ENCODE data around the gene LY6G5B.
"Not testable (repeated sequence)": the region's sequence is repeated elsewhere in the genome, so short reads cannot be mapped to it uniquely, and the experiment has no call there.

The LY6G5B gene

DNA sequence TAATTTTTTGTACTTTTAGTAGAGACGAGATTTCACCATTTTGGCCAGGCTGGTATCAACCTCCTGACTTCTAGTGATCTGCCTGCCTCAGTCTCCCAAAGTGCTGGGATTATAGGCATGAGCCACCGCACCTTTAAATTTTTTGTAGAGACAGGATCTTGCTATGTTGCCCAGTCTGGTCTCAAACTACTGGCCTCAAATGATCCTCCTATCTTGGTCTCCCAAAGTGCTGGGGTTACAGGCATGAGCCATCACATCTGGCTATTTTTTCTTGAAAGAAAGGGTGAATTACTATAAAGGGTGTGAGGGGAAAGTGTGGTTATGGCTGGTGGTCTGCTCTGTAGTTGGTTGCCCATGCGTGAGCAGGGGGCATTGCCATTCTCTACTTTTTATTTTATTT, 38.4 kb downstream of the LY6G5B start:
- Mint-ChIP-seq H3K27me3 (ENCODE audit: low read depth) (peaks cover 8% of the 10 kb centered on the region), H3K27ac (no peak overlapping the region), H3K4me3 (no peak overlapping the region), H3K9me3 (no peaks in the 10 kb centered on the region), H3K36me3 (ENCODE audit: low read depth) (no peaks in the 10 kb centered on the region), H3K4me1 (peaks cover 18% of the 10 kb centered on the region)
- TF ChIP-seq CTCF (IDR thresholded peaks at IDR 0.05; ENCODE audit: unreplicated experiment in 3 of 3): no peak

DNA sequence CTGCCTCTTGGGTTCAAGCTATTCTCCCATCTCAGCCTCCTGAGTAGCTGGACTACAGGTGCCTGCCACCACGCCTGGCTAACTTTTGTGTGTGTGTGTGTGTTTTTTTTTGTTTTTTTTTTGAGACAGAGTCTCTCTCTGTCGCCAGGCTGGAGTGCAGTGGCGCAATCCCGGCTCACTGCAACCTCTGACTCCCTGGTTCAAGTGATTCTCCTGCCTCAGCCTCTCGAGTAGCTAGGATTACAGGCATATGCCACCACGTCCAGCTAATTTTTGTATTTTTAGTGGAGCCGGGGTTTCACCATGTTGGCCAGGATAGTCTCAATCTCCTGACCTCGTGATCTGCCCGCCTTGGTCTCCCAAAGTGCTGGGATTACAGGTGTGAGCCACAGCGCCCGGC, 39.4 kb downstream of the LY6G5B start:
- H3K27me3 Mint-ChIP-seq (ENCODE audit: low read depth); H3K4me3 Mint-ChIP-seq; H3K9me3 Mint-ChIP-seq; H3K36me3 Mint-ChIP-seq (ENCODE audit: low read depth); H3K27ac Mint-ChIP-seq: not testable (repeated sequence)
- H3K4me1 Mint-ChIP-seq: peaks cover 22% of the 10 kb centered on the region

DNA sequence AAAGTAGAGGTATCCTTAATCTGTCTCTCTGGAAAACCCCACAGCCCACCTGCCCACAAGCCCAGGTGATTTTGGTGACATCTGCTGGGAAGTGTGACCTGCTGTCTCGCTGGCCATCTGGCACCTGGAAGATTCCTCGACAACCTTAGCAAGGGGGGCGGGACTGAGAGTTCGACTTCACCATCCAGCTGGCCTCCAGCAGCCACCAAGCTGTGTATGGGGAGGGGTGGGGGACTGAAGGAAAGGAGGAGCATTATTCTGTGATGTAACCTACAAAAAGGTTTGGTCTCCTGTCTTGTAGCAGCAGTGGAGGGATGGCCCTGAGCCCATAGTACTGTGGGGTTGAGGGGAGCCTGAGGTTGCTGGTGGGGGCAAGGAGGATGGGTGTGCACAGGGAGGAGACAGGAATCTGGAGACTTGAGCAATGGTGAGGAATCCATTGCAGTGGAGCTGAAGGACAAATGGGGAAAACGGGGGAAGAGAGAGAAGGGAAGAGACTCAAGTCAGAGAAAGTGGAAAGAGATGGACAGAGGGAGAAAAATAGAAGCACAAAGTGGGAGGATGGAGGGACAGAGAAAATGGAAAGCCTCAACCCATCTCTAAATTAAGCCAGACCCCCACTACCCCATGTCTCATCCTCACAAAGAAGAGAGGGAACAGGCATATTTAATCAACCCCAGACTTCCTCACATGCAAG, 40.9 kb downstream of the LY6G5B start:
- no peaks in the 10 kb centered on the region for H3K36me3 Mint-ChIP-seq (ENCODE audit: low read depth)

DNA sequence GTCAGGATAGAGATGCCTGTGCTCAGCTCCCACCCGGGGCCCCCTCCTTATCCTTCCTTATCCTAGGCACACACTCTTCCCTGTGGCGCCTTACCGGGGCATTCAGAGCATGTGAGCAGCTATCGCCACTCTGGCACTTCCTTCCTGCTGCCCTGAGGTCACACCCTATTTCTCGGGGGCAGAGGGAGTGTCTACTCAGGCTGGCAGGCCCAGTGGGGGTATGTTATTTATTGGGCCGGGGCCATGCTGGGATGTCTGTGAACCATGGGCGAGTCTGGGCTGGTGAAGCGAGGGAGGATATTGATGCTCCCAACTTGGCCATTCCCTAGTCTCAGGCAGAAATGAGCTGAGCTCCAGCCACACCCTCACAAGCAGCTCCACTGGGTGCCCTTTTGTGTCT, 41.5 kb downstream of the LY6G5B start:
- H3K36me3 Mint-ChIP-seq (ENCODE audit: low read depth): no peaks in the 10 kb centered on the region
- no peak for TF ChIP-seq CTCF (IDR thresholded peaks at IDR 0.05; ENCODE audit: unreplicated experiment in 3 of 3)
- H3K27me3 Mint-ChIP-seq (ENCODE audit: low read depth): peaks cover 8% of the 10 kb centered on the region
- no peak overlapping the region for H3K4me3 Mint-ChIP-seq
- H3K9me3 Mint-ChIP-seq: no peaks in the 10 kb centered on the region
- peaks cover 36% of the 10 kb centered on the region for H3K4me1 Mint-ChIP-seq
- H3K27ac Mint-ChIP-seq: peak overlapping the region in 1 of 3 experiments; percentile 83

More for the DNA sequence above, 40.9 kb downstream of the LY6G5B start:
- no peaks in the 10 kb centered on the region for H3K9me3 Mint-ChIP-seq
- H3K4me3 Mint-ChIP-seq: no peak overlapping the region
- peaks cover 8% of the 10 kb centered on the region for H3K27me3 Mint-ChIP-seq (ENCODE audit: low read depth)
- no peak overlapping the region for H3K27ac Mint-ChIP-seq
- TF ChIP-seq CTCF (IDR thresholded peaks at IDR 0.05; ENCODE audit: unreplicated experiment in 3 of 3): no peak
- H3K4me1 Mint-ChIP-seq: peaks cover 34% of the 10 kb centered on the region

DNA sequence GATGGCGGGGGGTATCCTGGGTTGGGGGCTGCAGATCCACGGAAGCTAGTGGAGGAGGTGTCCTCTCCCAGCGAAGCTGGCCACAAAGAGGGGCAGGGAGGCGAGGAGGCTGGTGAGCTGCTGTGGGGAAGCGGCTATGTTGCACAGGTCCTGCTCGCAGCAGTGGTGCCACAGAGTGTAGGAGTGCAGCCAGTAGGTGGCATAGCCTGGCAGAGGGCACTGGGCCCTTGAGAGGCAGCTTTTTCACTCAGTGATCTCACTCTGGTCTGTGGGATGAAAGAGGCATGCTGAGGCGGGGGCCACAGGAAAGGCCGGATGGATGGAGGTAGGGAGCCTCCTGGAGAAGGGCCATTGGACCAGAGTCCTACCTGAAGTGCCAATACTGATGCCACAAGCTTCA, 42.5 kb downstream of the LY6G5B start:
- Mint-ChIP-seq H3K27ac (peak overlapping the region; percentile 83 to 93 (median 86)), H3K4me1 (peaks cover 36% of the 10 kb centered on the region), H3K9me3 (no peaks in the 10 kb centered on the region), H3K4me3 (peak overlapping the region in 2 of 3 experiments; percentile 7 to 12), H3K27me3 (ENCODE audit: low read depth) (peaks cover 5% of the 10 kb centered on the region), H3K36me3 (ENCODE audit: low read depth) (no peaks in the 10 kb centered on the region)
- no peak for TF ChIP-seq CTCF (IDR thresholded peaks at IDR 0.05; ENCODE audit: unreplicated experiment in 3 of 3)

DNA sequence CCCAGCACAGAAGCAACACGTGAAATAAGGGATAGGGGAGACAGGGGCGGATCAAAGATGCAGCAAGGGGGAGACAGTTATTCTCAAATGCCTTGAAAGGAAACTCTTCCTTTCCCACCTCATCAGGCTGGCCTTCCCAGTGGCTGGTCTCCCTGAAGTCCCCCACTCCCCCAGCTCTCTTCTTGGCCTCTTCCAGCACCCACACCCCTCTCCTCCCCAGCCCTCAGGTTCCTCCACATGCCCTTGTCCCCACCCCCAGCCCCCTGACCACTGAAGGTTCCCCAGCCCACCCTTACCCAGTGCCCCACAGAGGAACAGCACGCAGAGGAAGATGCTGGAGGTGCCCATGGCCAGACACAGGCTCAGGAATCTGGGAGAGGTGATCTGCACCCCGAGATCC, 43.7 kb downstream of the LY6G5B start:
- TF ChIP-seq CTCF (IDR thresholded peaks at IDR 0.05; ENCODE audit: unreplicated experiment in 3 of 3): no peak
- no peaks in the 10 kb centered on the region for H3K9me3 Mint-ChIP-seq
- peak overlapping the region; percentile 83 to 93 (median 92) for H3K27ac Mint-ChIP-seq
- H3K27me3 Mint-ChIP-seq (ENCODE audit: low read depth): peaks cover 5% of the 10 kb centered on the region
- no peak overlapping the region for H3K4me3 Mint-ChIP-seq
- peaks cover 36% of the 10 kb centered on the region for H3K4me1 Mint-ChIP-seq
- no peaks in the 10 kb centered on the region for H3K36me3 Mint-ChIP-seq (ENCODE audit: low read depth)
